Panc1 (cell line): Measurements from ENCODE around the gene SLC19A2. TPM values are rescaled to one million over a fixed set of nuclear protein-coding genes. Genes with fewer than 3 reads are reported as not detected.

ENCODE experiments used
- ATAC-seq: fragments of 200-7000 bp; cut with Tn5 transposase; 2 replicates; pipeline ENCODE4 v1.9.1; 2020; ENCODE audit warnings: mild to moderate bottlenecking, moderate library complexity
- BruUV-seq: library from RNA; stranded (reverse); fragments of 400-500 nt; replicated peaks from 2 replicates; lab custom pipeline; 2021; lab: Mats Ljungman, UMichigan
- CTCF ChIA-PET: fragments of 300-600 bp; sonication (Branson Sonifier 250); formaldehyde crosslinking; loops from one replicate; lab custom pipeline; 2022; ENCODE audit warnings: antibody characterized with exemption; lab: Charles Lee
- POLR2A ChIA-PET: fragments of 300-600 bp; sonication (Branson Sonifier 250); formaldehyde crosslinking; loops from one replicate; lab custom pipeline; 2022; ENCODE audit warnings: antibody characterized with exemption; lab: Charles Lee
- DNase-seq: peaks from one replicate; pipeline ENCODE4 v3.0.0-alpha.2; 2010; ENCODE audit warnings: low read depth, low spot score
- H3K27ac ChIP-seq: 2 replicates; pipeline ENCODE4 v1.5.1; 2011; ENCODE audit warnings: mild to moderate bottlenecking, low read length, inconsistent platforms
- H3K27me3 ChIP-seq: fragments of 200-500 bp; sonication (Bioruptor generic); 2 replicates; pipeline ENCODE4 v1.6.0; 2014; ENCODE audit warnings: low read length, inconsistent platforms; ENCODE audit not compliant: control insufficient read depth, insufficient read depth
- H3K36me3 ChIP-seq: fragments of 200-500 bp; sonication (Bioruptor generic); 2 replicates; pipeline ENCODE4 v1.5.1; 2014; ENCODE audit warnings: inconsistent platforms, mild to moderate bottlenecking, low read length, moderate library complexity; ENCODE audit not compliant: control insufficient read depth, insufficient read depth
- H3K4me1 ChIP-seq: 2 replicates; pipeline ENCODE4 v1.5.1; 2011; ENCODE audit warnings: inconsistent platforms, mild to moderate bottlenecking, low read length, moderate library complexity; ENCODE audit not compliant: control insufficient read depth, insufficient read depth
- H3K4me3 ChIP-seq, 2 experiments: 2 replicates each; pipeline ENCODE4 v1.5.1; 2011 to 2012; ENCODE audit warnings: low read depth in 2 of 2, low read length in 2 of 2, mild to moderate bottlenecking in 2 of 2, inconsistent platforms in 1 of 2, moderate library complexity in 1 of 2
- H3K9me3 ChIP-seq: fragments of 200-500 bp; sonication (Bioruptor generic); 2 replicates; pipeline ENCODE4 v1.5.1; 2014; ENCODE audit warnings: low read depth, mild to moderate bottlenecking, inconsistent platforms, low read length, moderate library complexity; ENCODE audit not compliant: control insufficient read depth, insufficient read depth
- CTCF ChIP-seq: fragments of 450-650 bp; IDR thresholded peaks from 2 replicates; pipeline ENCODE4 v1.5.1; 2017; ENCODE audit warnings: mild to moderate bottlenecking
- POLR2AphosphoS5 ChIP-seq: IDR thresholded peaks from 2 replicates; pipeline ENCODE4 v1.6.1; 2012; ENCODE audit warnings: mild to moderate bottlenecking, low read depth, low read length, moderate library complexity
- REST ChIP-seq, 2 experiments: IDR thresholded peaks; 2 replicates each; pipeline ENCODE4 v1.6.1; 2011 to 2012; ENCODE audit warnings: low read depth in 2 of 2, control low read depth in 1 of 2, low read length in 1 of 2, mild to moderate bottlenecking in 1 of 2, moderate library complexity in 1 of 2; ENCODE audit not compliant: insufficient read depth in 1 of 2
- SIN3A ChIP-seq: IDR thresholded peaks from 2 replicates; pipeline ENCODE4 v1.6.1; 2012; ENCODE audit warnings: low read depth, mild to moderate bottlenecking, low read length, moderate library complexity, borderline replicate concordance; ENCODE audit not compliant: insufficient read depth
- TCF7L2 ChIP-seq: IDR thresholded peaks from 2 replicates; pipeline ENCODE4 v1.6.1; 2011; ENCODE audit warnings: mild to moderate bottlenecking, low read depth, low read length, inconsistent platforms
- in situ Hi-C: cut with HindIII; loops from 2 replicates; pipeline ENCODE4 v1.10.0; 2016; ENCODE audit warnings: low sequenced_read_pairs, low pct_unique_long_range_greater_than_20kb
- intact Hi-C: fragments of 100-400 bp; cut with micrococcal nuclease; formaldehyde crosslinking; loops from one replicate; pipeline ENCODE4 v1.10.0; 2022; ENCODE audit not compliant: unreplicated experiment
- total RNA-seq: library from RNA; stranded (reverse); gene quantifications from one replicate; pipeline ENCODE4 v1.2.1, GENCODE V29; 2021; ENCODE audit not compliant: unreplicated experiment

SLC19A2 gene
- total RNA-seq, 1 experiment from 2014 or later: 10.8 TPM

GRCh38 chr1:169484101-169484500 is 1.6 kb downstream of the SLC19A2 start:
- intact Hi-C loops: no loop called here
- BruUV-seq: no TSS peak
- in situ Hi-C loops: no loop called here
- Histone ChIP-seq H3K27ac (peak overlapping the region; percentile 53), H3K4me3 (peak overlapping the region; percentile 84 to 87), H3K4me1 (peaks cover 27% of the 10 kb centered on the region), H3K36me3 (no peaks in the 10 kb centered on the region), H3K27me3 (no peaks in the 10 kb centered on the region), H3K9me3 (no peaks in the 10 kb centered on the region)
- ATAC-seq (no peak), DNase-seq (no peak)
- ChIA-PET CTCF (no interaction called here), POLR2A (no interaction called here)
- TF ChIP-seq CTCF (no peak), SIN3A (no peak), POLR2AphosphoS5 (no peak), REST (IDR thresholded peaks at IDR 0.05; ENCODE audit: insufficient read depth in 1 of 2, low read depth in 2 of 2, low read length in 1 of 2) (no peak), TCF7L2 (no peak)

- ChIA-PET POLR2A (no interaction called here), CTCF (no interaction called here)
- BruUV-seq: no TSS peak
- intact Hi-C loops: no loop called here
- in situ Hi-C loops: no loop called here
- Histone ChIP-seq H3K27me3 (no peaks in the 10 kb centered on the region), H3K4me3 (peak overlapping the region; percentile 84 to 87), H3K36me3 (no peaks in the 10 kb centered on the region), H3K4me1 (peaks cover 27% of the 10 kb centered on the region), H3K27ac (peak overlapping the region; percentile 53), H3K9me3 (no peaks in the 10 kb centered on the region)
- no peak for DNase-seq
- TF ChIP-seq CTCF (no peak), TCF7L2 (no peak), POLR2AphosphoS5 (no peak), REST (IDR thresholded peaks at IDR 0.05; ENCODE audit: insufficient read depth in 1 of 2, low read depth in 2 of 2, low read length in 1 of 2) (no peak), SIN3A (no peak)
- ATAC-seq: no peak
Measured at GRCh38 chr1:169483500-169483966, 2.2 kb downstream of the SLC19A2 start.
